HG03460 (cell line): ENCODE data around the gene ADAMTS14.

ENCODE experiments used
- ATAC-seq: cut with Tn5 transposase; IDR thresholded peaks from one replicate; pipeline ENCODE4 v1.9.1; 2021; ENCODE audit not compliant: unreplicated experiment

The ADAMTS14 gene

GRCh38 chr10:70728328-70728727 lies 56.0 kb downstream of the ADAMTS14 start:
- no peak for ATAC-seq

GRCh38 chr10:70729763-70730357 lies 57.6 kb downstream of the ADAMTS14 start:
- no peak for ATAC-seq

DNA sequence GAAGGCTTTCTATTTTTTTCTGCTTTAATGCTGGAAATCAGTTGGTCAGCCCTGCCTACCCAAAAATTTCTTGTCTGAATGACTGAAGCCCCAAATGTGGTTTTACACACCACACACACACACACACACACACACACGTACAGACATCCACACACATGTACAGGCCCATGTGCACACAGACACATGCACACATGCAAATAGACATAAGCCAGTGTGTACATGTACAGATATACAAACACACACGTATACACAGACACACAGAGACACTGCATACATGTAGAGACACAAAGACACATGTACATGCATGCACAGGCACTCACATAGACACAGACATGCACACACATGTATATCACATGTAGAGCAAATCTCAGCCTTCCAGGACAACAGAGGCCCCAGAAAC lies 58.6 kb downstream of the ADAMTS14 start:
- ATAC-seq: no peak

GRCh38 chr10:70732569-70732968 lies 60.3 kb downstream of the ADAMTS14 start:
- ATAC-seq: no peak

DNA sequence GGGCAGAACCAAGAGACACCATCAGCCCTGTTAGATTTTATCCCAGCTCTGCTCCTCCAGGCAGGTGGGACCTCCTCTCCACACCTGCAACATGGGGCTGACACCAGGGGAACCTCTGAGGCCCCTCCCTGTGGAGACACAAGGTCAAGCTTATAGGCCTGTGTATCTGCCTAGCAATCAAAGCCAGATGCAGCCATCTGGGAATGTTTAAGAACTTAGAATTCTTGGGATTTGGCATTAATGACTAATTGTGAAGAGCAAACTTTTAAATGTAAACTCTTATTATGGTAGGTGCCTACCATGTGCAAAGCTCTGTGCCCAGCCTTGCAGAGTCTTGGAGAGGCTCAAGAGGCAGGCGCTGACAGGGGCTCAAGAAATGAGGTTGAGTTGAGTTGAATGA lies 60.7 kb downstream of the ADAMTS14 start:
- no peak for ATAC-seq

DNA sequence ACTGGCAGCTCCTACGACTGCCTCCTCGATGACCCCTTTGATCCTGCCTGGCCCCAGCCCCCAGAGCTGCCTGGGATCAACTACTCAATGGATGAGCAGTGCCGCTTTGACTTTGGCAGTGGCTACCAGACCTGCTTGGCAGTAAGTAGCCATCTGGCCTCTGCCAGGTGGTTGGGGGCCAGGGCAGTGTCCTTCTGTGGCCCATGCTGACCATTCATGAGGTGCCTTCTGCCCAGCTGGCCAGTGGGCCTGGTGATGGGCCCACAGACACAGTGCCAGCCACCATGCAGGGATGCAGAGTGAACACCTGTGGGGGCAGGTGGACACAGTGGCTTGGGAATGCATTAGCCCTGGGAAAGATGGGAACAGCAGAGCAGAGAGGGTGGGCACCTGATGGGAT lies 62.9 kb downstream of the ADAMTS14 start:
- ATAC-seq: no peak

DNA sequence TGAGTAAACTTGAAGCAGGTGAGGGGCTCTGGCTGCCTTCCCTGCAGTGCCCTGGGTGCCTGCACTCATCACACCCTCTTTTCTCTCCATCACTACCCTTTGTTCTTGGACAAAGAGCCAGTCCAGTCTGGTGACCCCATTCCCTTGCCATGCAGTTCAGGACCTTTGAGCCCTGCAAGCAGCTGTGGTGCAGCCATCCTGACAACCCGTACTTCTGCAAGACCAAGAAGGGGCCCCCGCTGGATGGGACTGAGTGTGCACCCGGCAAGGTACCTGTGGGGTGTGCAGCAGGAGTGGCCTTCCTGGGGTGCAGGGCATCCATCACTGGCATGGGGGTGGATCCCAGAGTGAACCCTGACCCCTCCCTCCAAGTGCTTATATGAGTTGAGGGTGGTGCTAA lies 64.2 kb downstream of the ADAMTS14 start:
- no peak for ATAC-seq

- ATAC-seq: no peak
Observed at GRCh38 chr10:70737250-70737649, 64.9 kb downstream of the ADAMTS14 start.

DNA sequence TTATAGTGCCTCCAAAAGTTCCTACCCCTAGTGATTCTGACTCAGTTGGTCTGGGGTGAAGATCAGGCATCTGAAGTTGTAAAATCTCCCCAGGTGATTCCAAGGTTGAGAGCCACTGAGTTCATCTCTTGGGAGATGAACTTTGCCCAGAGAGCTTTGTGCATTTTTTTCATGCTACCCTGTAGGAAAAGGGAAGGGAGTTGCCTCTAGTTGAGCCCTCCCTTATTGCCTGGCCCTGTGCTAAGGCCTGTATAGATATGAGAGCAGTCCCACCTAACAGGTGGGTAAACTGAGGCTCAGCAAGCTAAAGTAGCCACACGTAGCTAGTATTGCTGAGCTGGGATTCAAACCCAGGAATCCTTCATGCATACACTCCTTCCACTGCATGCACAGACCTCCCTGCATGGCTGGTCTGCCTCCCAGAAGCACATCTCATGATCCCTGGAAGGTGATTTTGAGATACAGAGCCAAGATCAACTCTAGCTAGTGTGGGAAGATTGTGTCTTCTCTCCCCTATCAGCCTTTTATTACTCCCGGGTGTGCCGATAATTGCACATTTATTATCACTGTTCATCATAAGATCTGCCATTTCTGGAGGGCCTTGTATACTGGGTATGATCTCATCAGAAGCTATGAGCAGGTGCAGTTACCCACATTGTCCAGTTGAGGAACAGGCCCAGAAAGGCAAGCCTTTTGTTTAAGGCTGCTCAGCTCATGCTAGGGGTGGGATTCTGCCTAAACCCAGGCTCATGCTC lies 65.9 kb downstream of the ADAMTS14 start:
- ATAC-seq: no peak

DNA sequence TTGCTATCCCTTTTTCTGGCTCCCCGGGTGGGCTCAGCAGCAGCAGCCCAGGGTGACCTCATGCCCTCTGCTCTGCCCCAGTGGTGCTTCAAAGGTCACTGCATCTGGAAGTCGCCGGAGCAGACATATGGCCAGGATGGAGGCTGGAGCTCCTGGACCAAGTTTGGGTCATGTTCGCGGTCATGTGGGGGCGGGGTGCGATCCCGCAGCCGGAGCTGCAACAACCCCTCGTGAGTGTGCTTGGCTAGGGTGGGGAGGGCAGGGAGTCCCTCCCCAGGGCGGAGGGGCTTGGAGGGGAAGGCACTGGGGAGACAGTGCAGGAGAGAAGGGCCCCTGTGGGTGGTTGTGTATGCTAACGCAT lies 66.4 kb downstream of the ADAMTS14 start:
- ATAC-seq: no peak

- ATAC-seq: no peak
Observed at GRCh38 chr10:70740406-70741288, 68.3 kb downstream of the ADAMTS14 start.

DNA sequence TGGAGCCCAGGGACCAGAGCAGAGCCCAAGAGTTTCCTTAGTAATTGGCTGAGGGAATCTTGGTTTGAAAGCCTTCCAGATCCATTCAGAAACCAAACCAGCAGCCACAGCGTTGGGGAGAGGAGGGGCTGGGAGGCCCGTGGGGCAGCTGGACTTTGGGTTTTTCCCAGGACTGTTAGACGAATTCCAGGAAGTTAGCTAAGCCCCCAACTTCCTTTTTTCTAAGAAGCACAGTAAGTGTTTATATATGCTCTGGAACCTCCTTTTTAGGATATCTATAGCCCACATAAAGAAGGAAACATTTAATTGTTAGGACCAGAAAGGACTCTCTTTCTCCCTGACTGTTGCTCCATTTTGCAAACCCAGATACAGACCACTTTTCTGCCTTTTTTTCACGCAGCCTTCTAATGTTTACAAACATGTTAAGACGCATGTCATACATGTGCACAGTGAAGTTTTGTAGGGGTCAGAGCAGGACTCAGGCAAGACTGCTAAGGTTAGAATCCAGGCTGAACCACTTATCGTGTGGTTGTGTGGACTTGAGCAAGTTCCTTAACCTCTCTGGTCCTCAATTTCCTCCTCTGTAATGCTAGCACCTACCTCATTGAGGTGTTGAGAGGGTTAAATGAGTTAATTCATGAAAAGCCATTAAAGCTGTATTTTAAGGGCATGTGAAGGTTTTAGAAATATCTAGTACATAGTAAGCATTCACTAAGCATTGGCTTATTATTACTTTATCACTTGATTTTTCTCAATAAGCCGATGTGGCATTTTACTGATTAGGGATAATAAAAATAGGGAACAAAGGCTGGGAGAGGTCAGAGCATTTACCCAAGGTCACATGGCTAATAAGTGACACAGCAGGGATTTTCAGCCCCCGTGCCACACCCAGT lies 70.5 kb downstream of the ADAMTS14 start:
- no peak for ATAC-seq

GRCh38 chr10:70743430-70743788 lies 71.1 kb downstream of the ADAMTS14 start:
- no peak for ATAC-seq

GRCh38 chr10:70743879-70744278 lies 71.6 kb downstream of the ADAMTS14 start:
- no peak for ATAC-seq

GRCh38 chr10:70744617-70745143 lies 72.4 kb downstream of the ADAMTS14 start:
- no peak for ATAC-seq

- ATAC-seq: no peak
Observed at GRCh38 chr10:70745555-70745954, 73.2 kb downstream of the ADAMTS14 start.

DNA sequence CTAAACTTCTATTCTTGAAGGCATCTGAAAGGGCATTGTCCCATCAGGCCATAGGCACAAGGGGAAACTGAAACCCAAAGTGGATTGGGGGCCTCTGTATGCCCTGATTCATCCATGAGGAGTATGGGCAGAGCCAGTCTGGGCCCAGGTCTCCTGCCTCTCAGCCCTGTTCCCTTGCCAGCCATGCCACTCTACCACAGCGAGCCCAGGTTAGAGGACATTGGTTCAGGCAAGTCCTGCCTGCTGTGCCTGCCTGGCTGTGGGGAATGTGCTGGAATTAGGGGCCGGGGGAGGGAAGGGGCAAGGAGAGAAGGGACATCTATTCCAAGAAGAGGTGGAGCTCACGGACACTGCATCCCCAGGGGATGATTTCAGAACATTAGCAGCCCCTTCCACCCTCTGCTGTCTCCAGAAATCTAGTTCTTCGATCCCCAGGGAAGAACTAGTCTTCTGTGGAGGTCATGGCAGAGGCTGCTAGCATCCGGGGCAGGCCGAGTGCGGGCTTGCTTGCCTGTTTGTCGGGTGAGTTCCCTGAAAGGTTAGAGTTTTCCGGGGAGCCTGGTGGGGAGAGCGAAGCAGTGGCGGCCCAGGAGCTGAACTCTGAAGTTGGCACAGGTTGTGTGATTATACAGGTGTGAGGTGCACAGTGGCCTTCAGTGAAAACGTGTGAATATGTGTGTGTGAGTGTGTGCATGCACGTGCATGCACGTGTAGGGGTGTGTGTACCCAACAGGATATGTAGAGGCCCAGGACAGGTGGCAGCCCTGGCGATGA lies 75.1 kb downstream of the ADAMTS14 start:
- ATAC-seq: no peak

DNA sequence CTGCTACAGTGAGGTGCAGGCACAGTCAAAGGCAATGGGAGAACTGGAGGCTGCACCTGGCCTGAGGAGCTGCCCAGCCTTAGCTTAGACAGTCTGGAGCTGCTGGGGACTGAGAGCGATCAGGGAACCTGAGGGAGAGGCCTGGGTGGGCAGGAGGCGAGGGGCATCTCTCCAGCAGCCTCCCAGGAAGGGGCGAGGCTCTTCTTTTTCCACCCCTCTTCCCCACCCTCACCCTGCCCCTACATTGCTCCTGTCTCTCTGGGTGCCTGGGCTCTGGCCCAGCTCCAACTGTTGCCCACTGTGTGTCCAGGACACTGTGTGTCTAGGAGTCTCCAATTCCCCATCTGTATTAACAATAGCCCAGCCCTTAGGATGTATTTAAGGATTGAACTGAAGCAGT lies 76.0 kb downstream of the ADAMTS14 start:
- no peak for ATAC-seq

GRCh38 chr10:70748801-70749573 lies 76.7 kb downstream of the ADAMTS14 start:
- ATAC-seq: no peak
